Neural cell (in vitro differentiated cells): ENCODE results near the gene IGF2BP2.

Experiments used
- EP300 ChIP-seq: fragments of 450-650 bp; conservative IDR thresholded peaks from 2 replicates; pipeline ENCODE4 v1.6.1; 2014; ENCODE audit warnings: antibody characterized with exemption, mild to moderate bottlenecking, moderate library complexity; ENCODE audit not compliant: poor library complexity, severe bottlenecking
- EZH2 ChIP-seq: fragments of 200-600, 300-800 bp; shearing (Covaris generic), sonication (generic); IDR thresholded peaks from 2 replicates; pipeline ENCODE4 v1.6.1; 2014; ENCODE audit warnings: antibody characterized with exemption, low read length, borderline replicate concordance, mild to moderate bottlenecking; ENCODE audit not compliant: insufficient read depth, poor library complexity, severe bottlenecking
- POLR2AphosphoS5 ChIP-seq: IDR thresholded peaks from 2 replicates; pipeline ENCODE4 v1.6.1; 2012
- SMC3 ChIP-seq: fragments of 450-650 bp; conservative IDR thresholded peaks from 2 replicates; pipeline ENCODE4 v1.6.1; 2014; ENCODE audit warnings: antibody characterized with exemption, mild to moderate bottlenecking, moderate library complexity; ENCODE audit not compliant: poor library complexity
- TAF1 ChIP-seq: IDR thresholded peaks from 2 replicates; pipeline ENCODE4 v1.6.1; 2012; ENCODE audit warnings: low read depth
- TF ChIP-seq, protein P1 (sequence below): fragments of 450-650 bp; IDR thresholded peaks from 2 replicates; pipeline ENCODE4 v1.5.1; 2014; ENCODE audit warnings: antibody characterized with exemption, mild to moderate bottlenecking, moderate library complexity; ENCODE audit not compliant: poor library complexity, severe bottlenecking
- TF ChIP-seq, protein P2 (sequence below): IDR thresholded peaks from 2 replicates; pipeline ENCODE4 v1.6.1; 2012; ENCODE audit warnings: borderline replicate concordance

DNA sequence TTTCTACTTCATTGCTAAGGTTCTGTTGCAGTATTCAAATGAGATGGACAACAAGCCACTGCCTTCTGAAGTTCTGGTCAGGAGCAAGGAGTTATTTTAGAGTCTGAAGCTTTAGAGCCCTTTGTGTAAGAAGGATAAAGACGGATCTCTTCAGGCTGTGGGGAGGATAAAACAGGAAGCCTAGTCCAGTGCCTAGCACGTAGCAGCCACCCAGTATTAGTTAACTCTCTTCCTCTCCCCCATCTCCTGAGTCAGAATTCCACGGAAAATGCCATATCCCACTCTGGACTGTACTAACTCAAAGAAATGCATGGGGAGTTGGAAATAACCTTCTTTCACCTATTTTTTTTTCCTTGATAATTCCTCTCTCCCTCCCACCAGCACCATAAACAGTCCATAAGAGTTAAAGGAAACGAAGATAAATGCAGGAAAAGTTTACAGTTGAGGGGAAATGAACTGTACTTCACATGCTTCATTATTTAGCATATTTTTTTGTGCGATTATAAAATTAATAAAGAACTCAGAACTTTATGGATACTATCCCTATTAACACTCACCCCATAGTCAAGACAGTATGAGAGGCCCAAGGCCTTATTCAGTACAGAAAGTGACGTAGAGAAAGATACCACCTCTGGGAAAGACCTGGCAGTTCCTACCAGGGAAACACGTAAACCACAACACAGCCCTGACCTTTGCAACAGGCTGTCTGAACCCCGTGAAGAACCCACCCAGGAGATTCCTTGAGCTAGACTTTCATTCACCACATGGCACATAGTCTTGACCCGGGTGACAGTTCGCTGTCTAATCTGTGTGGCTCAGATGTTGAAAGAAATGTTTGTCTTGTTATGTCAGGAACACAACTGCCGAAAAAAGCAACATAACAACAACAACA, 9.2 kb downstream of the IGF2BP2 start:
- TF ChIP-seq, protein P1, sequence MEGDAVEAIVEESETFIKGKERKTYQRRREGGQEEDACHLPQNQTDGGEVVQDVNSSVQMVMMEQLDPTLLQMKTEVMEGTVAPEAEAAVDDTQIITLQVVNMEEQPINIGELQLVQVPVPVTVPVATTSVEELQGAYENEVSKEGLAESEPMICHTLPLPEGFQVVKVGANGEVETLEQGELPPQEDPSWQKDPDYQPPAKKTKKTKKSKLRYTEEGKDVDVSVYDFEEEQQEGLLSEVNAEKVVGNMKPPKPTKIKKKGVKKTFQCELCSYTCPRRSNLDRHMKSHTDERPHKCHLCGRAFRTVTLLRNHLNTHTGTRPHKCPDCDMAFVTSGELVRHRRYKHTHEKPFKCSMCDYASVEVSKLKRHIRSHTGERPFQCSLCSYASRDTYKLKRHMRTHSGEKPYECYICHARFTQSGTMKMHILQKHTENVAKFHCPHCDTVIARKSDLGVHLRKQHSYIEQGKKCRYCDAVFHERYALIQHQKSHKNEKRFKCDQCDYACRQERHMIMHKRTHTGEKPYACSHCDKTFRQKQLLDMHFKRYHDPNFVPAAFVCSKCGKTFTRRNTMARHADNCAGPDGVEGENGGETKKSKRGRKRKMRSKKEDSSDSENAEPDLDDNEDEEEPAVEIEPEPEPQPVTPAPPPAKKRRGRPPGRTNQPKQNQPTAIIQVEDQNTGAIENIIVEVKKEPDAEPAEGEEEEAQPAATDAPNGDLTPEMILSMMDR = no peak
- no peak for TF ChIP-seq EP300
- no peak for TF ChIP-seq SMC3
- TF ChIP-seq, protein P2, sequence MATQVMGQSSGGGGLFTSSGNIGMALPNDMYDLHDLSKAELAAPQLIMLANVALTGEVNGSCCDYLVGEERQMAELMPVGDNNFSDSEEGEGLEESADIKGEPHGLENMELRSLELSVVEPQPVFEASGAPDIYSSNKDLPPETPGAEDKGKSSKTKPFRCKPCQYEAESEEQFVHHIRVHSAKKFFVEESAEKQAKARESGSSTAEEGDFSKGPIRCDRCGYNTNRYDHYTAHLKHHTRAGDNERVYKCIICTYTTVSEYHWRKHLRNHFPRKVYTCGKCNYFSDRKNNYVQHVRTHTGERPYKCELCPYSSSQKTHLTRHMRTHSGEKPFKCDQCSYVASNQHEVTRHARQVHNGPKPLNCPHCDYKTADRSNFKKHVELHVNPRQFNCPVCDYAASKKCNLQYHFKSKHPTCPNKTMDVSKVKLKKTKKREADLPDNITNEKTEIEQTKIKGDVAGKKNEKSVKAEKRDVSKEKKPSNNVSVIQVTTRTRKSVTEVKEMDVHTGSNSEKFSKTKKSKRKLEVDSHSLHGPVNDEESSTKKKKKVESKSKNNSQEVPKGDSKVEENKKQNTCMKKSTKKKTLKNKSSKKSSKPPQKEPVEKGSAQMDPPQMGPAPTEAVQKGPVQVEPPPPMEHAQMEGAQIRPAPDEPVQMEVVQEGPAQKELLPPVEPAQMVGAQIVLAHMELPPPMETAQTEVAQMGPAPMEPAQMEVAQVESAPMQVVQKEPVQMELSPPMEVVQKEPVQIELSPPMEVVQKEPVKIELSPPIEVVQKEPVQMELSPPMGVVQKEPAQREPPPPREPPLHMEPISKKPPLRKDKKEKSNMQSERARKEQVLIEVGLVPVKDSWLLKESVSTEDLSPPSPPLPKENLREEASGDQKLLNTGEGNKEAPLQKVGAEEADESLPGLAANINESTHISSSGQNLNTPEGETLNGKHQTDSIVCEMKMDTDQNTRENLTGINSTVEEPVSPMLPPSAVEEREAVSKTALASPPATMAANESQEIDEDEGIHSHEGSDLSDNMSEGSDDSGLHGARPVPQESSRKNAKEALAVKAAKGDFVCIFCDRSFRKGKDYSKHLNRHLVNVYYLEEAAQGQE = no peak
- TF ChIP-seq EZH2 = no peak
- TF ChIP-seq POLR2AphosphoS5 = no peak
- no peak for TF ChIP-seq TAF1
